Testis (tissue), 2 donors: ENCODE results near the gene FGF6.

ENCODE experiments used
- POLR2A ChIP-seq: fragments of 450-650 bp; IDR thresholded peaks from one replicate; pipeline ENCODE4 v1.6.1; 2017; ENCODE audit warnings: antibody characterized with exemption, mild to moderate bottlenecking, moderate library complexity
- TF ChIP-seq, protein P1 (sequence below), 3 experiments: fragments of 450-650 bp in 2 of 3; fragments of 200-600 bp in 1 of 3; sonication (generic) in 1 of 3; IDR thresholded peaks; one replicate each; pipeline ENCODE4 v1.5.1; 2016 to 2019; ENCODE audit warnings: antibody characterized with exemption in 3 of 3, mild to moderate bottlenecking in 2 of 3, moderate library complexity in 1 of 3

DNA sequence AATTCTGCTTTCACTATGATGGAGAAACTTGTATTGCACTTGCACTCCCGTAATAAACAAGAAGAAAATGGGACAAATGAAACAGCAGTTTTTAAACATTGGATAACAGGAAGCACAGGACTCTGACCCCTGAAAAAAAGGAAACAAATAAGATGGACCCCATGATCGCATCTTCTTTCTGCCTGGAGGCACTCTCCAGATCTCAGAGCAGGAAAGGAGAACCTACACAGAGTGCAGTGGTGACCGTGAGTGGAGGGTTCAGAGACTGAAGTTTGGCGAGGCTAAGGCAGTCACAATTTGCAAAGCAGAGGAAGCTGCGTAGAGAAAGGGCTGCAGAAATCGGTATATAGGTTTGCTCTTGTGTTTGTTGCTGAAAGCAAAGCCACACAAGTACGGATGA, 6.1 kb upstream of the FGF6 start:
- TF ChIP-seq, protein P1, sequence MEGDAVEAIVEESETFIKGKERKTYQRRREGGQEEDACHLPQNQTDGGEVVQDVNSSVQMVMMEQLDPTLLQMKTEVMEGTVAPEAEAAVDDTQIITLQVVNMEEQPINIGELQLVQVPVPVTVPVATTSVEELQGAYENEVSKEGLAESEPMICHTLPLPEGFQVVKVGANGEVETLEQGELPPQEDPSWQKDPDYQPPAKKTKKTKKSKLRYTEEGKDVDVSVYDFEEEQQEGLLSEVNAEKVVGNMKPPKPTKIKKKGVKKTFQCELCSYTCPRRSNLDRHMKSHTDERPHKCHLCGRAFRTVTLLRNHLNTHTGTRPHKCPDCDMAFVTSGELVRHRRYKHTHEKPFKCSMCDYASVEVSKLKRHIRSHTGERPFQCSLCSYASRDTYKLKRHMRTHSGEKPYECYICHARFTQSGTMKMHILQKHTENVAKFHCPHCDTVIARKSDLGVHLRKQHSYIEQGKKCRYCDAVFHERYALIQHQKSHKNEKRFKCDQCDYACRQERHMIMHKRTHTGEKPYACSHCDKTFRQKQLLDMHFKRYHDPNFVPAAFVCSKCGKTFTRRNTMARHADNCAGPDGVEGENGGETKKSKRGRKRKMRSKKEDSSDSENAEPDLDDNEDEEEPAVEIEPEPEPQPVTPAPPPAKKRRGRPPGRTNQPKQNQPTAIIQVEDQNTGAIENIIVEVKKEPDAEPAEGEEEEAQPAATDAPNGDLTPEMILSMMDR (IDR thresholded peaks at IDR 0.05) = no peak
- TF ChIP-seq POLR2A = no peak
